Fibroblast of lung (primary cell): ENCODE measurements around the gene SLC45A2.

Experiments
- EZH2 ChIP-seq: IDR thresholded peaks from 2 replicates; pipeline ENCODE4 v1.5.1; 2012; ENCODE audit warnings: low read length, control low read depth, mild to moderate bottlenecking; ENCODE audit errors: missing control alignments
- TF ChIP-seq, protein P1 (sequence below), 2 donors: IDR thresholded peaks in 1 of 2; conservative IDR thresholded peaks in 1 of 2; 1 replicate in 1 of 2; 2 replicates in 1 of 2; pipeline ENCODE4 v1.5.1; 2011 to 2012; ENCODE audit warnings: low read length in 2 of 2, control low read depth in 1 of 2, inconsistent platforms in 1 of 2, low read depth in 1 of 2, mild to moderate bottlenecking in 1 of 2

DNA sequence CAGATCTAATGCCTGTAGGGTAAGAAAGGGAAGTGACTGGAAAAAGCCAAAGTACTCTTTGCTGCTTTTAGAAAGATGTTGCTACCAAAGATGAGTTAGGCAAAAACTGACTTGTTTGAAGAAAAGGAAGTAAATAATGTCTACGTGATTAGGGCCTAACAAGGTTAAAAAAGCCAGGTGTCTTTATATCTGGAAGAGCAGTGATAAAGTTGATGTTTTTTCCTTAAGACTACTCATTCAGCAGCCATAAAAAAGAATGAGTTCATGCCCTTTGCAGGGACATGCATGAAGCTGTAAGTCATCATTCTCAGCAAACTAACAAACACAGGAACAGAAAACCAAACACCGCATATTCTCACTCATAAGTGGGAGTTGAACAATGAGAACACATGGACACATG is 36.8 kb upstream of the SLC45A2 start:
- TF ChIP-seq, protein P1, sequence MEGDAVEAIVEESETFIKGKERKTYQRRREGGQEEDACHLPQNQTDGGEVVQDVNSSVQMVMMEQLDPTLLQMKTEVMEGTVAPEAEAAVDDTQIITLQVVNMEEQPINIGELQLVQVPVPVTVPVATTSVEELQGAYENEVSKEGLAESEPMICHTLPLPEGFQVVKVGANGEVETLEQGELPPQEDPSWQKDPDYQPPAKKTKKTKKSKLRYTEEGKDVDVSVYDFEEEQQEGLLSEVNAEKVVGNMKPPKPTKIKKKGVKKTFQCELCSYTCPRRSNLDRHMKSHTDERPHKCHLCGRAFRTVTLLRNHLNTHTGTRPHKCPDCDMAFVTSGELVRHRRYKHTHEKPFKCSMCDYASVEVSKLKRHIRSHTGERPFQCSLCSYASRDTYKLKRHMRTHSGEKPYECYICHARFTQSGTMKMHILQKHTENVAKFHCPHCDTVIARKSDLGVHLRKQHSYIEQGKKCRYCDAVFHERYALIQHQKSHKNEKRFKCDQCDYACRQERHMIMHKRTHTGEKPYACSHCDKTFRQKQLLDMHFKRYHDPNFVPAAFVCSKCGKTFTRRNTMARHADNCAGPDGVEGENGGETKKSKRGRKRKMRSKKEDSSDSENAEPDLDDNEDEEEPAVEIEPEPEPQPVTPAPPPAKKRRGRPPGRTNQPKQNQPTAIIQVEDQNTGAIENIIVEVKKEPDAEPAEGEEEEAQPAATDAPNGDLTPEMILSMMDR (conservative IDR thresholded peaks at IDR 0.05 in 1 of 2, IDR thresholded peaks at IDR 0.05 in 1 of 2; ENCODE audit: low read depth in 1 of 2, low read length in 2 of 2): no peak
- no peak for TF ChIP-seq EZH2
